GM23248 (cell line): ENCODE measurements around the gene SVOPL.

ENCODE experiments used
- EZH2 ChIP-seq: fragments of 200-600 bp; sonication (generic); IDR thresholded peaks from 2 replicates; pipeline ENCODE4 v1.6.1; 2018; ENCODE audit warnings: antibody characterized with exemption, mild to moderate bottlenecking; ENCODE audit not compliant: insufficient read depth, poor library complexity, severe bottlenecking
- EZH2phosphoT487 ChIP-seq: fragments of 200-600 bp; sonication (generic); IDR thresholded peaks from 2 replicates; pipeline ENCODE4 v1.6.1; 2018; ENCODE audit warnings: antibody characterized with exemption, moderate library complexity, mild to moderate bottlenecking, low read depth; ENCODE audit not compliant: insufficient read depth

DNA sequence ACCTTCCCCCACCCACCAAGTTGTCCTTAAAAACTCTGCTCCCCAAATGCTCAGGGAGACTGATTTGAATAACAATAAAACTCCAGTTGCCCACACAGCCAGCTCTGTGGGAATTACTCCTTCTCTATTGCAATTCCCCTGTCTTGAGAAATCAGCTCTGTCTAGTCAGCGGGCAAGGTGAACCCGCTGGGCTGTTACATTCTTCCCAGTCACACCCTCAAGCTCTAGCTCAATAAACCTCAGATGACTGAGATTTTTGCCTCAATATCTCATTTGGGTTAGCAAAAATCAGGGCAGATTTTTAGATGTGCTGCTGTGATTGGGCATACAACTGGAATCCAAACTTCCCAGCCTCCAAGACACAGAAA, 32.9 kb downstream of the SVOPL start:
- TF ChIP-seq EZH2phosphoT487 (no peak), EZH2 (no peak)
